ENCODE measurements around the gene BEND5.

Gene BEND5

DNA sequence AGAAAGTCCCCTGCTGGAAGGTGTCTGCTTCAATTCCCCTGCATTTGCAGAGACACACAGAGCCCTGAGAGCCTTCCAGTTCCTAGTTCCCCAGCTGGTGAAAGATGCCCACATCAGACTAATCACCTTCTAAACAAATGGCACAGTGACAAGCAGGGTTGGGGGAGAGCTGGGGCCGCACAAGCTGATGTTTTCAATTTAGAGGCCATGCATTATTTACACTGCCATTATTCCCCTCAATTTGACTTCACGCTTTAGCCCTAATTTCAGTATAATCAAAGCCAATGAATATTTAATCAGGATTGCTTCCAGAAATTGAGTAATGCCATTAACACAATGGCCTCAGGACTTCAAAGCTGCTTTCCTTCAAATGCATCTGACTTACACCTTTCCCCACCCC, 81.5 kb downstream of the BEND5 start:
- no peaks in the 10 kb centered on the region for H3K36me3 ChIP-seq (ENCODE audit: insufficient read depth, low read length)
- no peak overlapping the region for H2AFZ ChIP-seq (ENCODE audit: low read length, unreplicated experiment)
- no peaks in the 10 kb centered on the region for H3K27me3 ChIP-seq (ENCODE audit: insufficient read depth, low read length)
- no peak overlapping the region for H3K4me3 ChIP-seq (ENCODE audit: low read depth, low read length)
- H3K79me2 ChIP-seq (ENCODE audit: control insufficient read depth, insufficient read depth, low read length, unreplicated experiment) = no peaks in the 10 kb centered on the region
- H3K27ac ChIP-seq (ENCODE audit: low read depth, low read length) = no peak overlapping the region
- no peaks in the 10 kb centered on the region for H3K4me1 ChIP-seq (ENCODE audit: control insufficient read depth, insufficient read depth, low read length, unreplicated experiment)

GRCh38 chr1:48693674-48694320, 82.9 kb downstream of the BEND5 start:
- no peaks in the 10 kb centered on the region for H3K27me3 ChIP-seq (ENCODE audit: insufficient read depth, low read length)

GRCh38 chr1:48693180-48693579, 83.5 kb downstream of the BEND5 start:
- Histone ChIP-seq H3K27ac (ENCODE audit: low read depth, low read length) (no peak overlapping the region), H3K4me1 (ENCODE audit: control insufficient read depth, insufficient read depth, low read length, unreplicated experiment) (no peaks in the 10 kb centered on the region), H2AFZ (ENCODE audit: low read length, unreplicated experiment) (no peak overlapping the region), H3K27me3 (ENCODE audit: insufficient read depth, low read length) (no peaks in the 10 kb centered on the region), H3K79me2 (ENCODE audit: control insufficient read depth, insufficient read depth, low read length, unreplicated experiment) (no peaks in the 10 kb centered on the region), H3K36me3 (ENCODE audit: insufficient read depth, low read length) (no peaks in the 10 kb centered on the region), H3K4me3 (ENCODE audit: low read depth, low read length) (no peak overlapping the region)

More at GRCh38 chr1:48693674-48694320, 82.9 kb downstream of the BEND5 start:
- Histone ChIP-seq H3K79me2 (ENCODE audit: control insufficient read depth, insufficient read depth, low read length, unreplicated experiment) (no peaks in the 10 kb centered on the region), H3K36me3 (ENCODE audit: insufficient read depth, low read length) (no peaks in the 10 kb centered on the region), H3K4me1 (ENCODE audit: control insufficient read depth, insufficient read depth, low read length, unreplicated experiment) (no peaks in the 10 kb centered on the region), H3K27ac (ENCODE audit: low read depth, low read length) (no peak overlapping the region), H3K4me3 (ENCODE audit: low read depth, low read length) (no peak overlapping the region), H2AFZ (ENCODE audit: low read length, unreplicated experiment) (no peak overlapping the region)

DNA sequence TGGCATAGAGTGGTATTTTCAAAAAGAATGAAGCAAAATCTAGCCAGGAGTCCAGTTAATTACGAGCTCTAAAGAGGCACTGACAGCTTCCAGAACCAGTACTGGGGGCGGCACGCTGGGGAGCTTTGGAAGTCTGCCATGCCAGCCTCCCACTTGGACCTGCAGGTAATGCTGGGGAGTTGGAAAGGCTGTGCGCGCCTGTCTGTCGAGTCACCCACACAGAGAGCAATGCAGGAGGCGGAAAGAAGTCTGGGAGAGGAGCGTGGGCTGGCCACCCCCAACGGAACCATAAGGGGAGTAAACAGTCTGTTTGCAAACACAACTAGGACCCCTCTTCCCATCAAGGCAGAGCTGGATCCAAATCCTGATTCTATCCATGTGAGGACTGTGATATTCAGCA, 84.5 kb downstream of the BEND5 start:
- Histone ChIP-seq H3K36me3 (ENCODE audit: insufficient read depth, low read length) (no peaks in the 10 kb centered on the region), H3K27ac (ENCODE audit: low read depth, low read length) (no peak overlapping the region), H3K27me3 (ENCODE audit: insufficient read depth, low read length) (no peaks in the 10 kb centered on the region), H3K4me3 (ENCODE audit: low read depth, low read length) (no peak overlapping the region), H3K4me1 (ENCODE audit: control insufficient read depth, insufficient read depth, low read length, unreplicated experiment) (no peaks in the 10 kb centered on the region), H2AFZ (ENCODE audit: low read length, unreplicated experiment) (no peak overlapping the region), H3K79me2 (ENCODE audit: control insufficient read depth, insufficient read depth, low read length, unreplicated experiment) (no peaks in the 10 kb centered on the region)

DNA sequence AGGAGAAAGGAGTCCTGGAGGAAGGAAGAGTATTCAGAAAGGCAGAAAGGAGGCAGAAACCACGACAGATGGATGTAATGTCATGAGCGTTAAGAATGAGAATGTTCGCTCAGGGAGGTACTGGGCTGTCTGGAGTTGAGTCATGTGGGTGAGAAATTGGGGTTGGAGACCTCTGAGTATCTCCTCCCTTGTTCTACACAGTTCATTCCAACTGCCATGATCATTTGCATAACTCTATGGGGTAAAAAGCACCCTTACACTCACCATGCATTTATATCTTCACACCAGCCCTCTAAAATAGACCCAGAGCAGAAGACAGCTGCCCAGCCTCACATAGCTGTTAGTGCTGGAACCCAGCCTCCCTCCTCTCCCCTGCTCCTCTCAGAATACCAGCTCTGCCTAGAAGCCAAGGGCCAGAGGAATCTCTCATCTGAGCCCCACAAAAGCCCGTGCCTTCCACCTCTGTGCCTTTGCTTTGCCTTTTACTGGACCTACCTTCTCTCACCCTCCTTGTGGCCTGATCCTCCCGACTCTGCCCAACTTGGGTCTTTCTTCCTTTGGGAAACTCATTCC, 85.2 kb downstream of the BEND5 start:
- Histone ChIP-seq H3K4me1 (ENCODE audit: control insufficient read depth, insufficient read depth, low read length, unreplicated experiment) (no peaks in the 10 kb centered on the region), H2AFZ (ENCODE audit: low read length, unreplicated experiment) (no peak overlapping the region), H3K27me3 (ENCODE audit: insufficient read depth, low read length) (no peaks in the 10 kb centered on the region), H3K4me3 (ENCODE audit: low read depth, low read length) (no peak overlapping the region), H3K27ac (ENCODE audit: low read depth, low read length) (no peak overlapping the region), H3K36me3 (ENCODE audit: insufficient read depth, low read length) (no peaks in the 10 kb centered on the region), H3K79me2 (ENCODE audit: control insufficient read depth, insufficient read depth, low read length, unreplicated experiment) (no peaks in the 10 kb centered on the region)

GRCh38 chr1:48688102-48688760, 88.5 kb downstream of the BEND5 start:
- no peaks in the 10 kb centered on the region for H3K27me3 ChIP-seq (ENCODE audit: insufficient read depth, low read length)
- no peaks in the 10 kb centered on the region for H3K79me2 ChIP-seq (ENCODE audit: control insufficient read depth, insufficient read depth, low read length, unreplicated experiment)
- H3K4me3 ChIP-seq (ENCODE audit: low read depth, low read length) = no peak overlapping the region
- no peak overlapping the region for H2AFZ ChIP-seq (ENCODE audit: low read length, unreplicated experiment)
- H3K36me3 ChIP-seq (ENCODE audit: insufficient read depth, low read length) = no peaks in the 10 kb centered on the region
- no peak overlapping the region for H3K27ac ChIP-seq (ENCODE audit: low read depth, low read length)
- no peaks in the 10 kb centered on the region for H3K4me1 ChIP-seq (ENCODE audit: control insufficient read depth, insufficient read depth, low read length, unreplicated experiment)

DNA sequence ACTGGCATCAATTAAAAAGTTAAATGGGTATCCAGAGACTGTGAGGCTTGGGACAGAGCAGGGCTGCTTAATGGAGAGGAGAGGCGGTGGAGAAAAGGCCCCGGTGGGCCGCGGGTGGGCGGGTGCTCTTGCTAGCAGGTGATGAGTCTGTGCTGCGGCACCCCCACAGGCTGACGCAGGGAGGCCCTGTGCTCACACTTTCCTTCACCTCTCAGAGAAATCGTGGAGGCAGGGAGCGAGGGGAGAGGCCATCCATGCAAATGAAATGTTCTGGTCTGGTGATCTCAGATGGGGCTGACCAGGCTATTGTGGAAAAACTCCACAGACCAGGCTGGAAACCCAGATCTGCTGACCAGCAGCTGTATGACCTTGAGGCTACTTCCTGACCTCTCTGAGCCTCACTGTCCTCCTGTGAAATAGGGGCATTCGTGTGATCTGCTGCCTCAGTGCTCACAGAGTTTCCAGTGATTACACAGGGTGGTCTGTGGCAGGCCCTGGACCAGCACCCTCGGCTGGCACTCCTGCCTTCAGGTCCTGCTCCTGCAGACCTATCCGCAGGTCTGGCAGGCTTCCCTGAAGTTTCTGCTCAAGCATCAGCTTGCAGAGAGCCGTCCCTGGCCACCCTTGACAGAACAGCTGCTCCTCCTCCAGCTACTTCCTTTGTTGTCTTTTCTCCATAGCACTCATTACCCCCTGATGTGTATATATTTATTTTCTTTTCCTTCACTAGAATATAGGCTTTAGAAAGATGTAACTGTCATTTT, 89.2 kb downstream of the BEND5 start:
- Histone ChIP-seq H3K27me3 (ENCODE audit: insufficient read depth, low read length) (no peaks in the 10 kb centered on the region), H3K4me3 (ENCODE audit: low read depth, low read length) (no peak overlapping the region), H3K79me2 (ENCODE audit: control insufficient read depth, insufficient read depth, low read length, unreplicated experiment) (no peaks in the 10 kb centered on the region), H3K27ac (ENCODE audit: low read depth, low read length) (no peak overlapping the region), H3K36me3 (ENCODE audit: insufficient read depth, low read length) (no peaks in the 10 kb centered on the region), H2AFZ (ENCODE audit: low read length, unreplicated experiment) (no peak overlapping the region), H3K4me1 (ENCODE audit: control insufficient read depth, insufficient read depth, low read length, unreplicated experiment) (no peaks in the 10 kb centered on the region)

DNA sequence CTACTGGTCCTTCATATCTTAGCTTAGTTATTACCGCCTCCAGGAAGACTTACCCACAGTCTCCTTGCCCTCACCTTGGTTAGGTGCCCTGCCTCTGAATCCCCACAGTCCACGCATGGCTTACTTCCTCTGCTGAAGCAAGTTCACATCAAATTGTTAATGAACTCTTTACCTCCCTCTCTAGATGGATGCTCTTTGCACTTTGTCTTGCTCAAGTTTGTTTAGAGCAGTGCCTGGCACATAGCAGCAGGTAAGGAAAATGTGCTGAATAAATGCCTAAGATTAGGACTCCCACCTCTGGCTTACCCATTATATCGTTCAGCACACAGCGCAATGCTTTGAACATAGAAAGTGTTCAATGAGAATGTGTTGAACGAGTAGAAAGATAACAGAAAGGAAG, 90.5 kb downstream of the BEND5 start:
- H3K27ac ChIP-seq (ENCODE audit: low read depth, low read length) = no peak overlapping the region
- H3K27me3 ChIP-seq (ENCODE audit: insufficient read depth, low read length) = no peaks in the 10 kb centered on the region
- no peak overlapping the region for H3K4me3 ChIP-seq (ENCODE audit: low read depth, low read length)
- H3K4me1 ChIP-seq (ENCODE audit: control insufficient read depth, insufficient read depth, low read length, unreplicated experiment) = no peaks in the 10 kb centered on the region
- H3K79me2 ChIP-seq (ENCODE audit: control insufficient read depth, insufficient read depth, low read length, unreplicated experiment) = no peaks in the 10 kb centered on the region
- H2AFZ ChIP-seq (ENCODE audit: low read length, unreplicated experiment) = no peak overlapping the region
- no peaks in the 10 kb centered on the region for H3K36me3 ChIP-seq (ENCODE audit: insufficient read depth, low read length)

DNA sequence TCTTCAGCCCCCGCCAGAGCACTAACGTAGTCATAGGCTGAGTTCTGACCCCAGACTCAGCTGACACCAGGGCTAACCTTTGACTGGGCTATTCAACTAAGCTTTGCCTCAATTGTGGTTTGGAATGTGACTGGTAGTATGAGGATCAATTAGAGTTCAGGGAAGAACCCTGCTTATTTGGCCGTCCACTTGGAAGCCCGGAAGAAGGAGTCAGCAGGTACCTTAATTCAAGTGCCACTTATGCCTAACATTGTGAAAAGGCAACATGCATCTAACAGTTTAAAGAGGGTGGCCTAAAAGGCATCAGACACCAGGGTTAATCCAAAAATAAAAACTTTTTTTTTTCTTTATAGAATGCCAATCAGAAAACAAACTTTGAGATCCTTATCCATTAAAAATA, 92.3 kb downstream of the BEND5 start:
- Histone ChIP-seq H3K27me3 (ENCODE audit: insufficient read depth, low read length) (no peaks in the 10 kb centered on the region), H3K4me3 (ENCODE audit: low read depth, low read length) (no peak overlapping the region), H3K79me2 (ENCODE audit: control insufficient read depth, insufficient read depth, low read length, unreplicated experiment) (no peaks in the 10 kb centered on the region), H2AFZ (ENCODE audit: low read length, unreplicated experiment) (no peak overlapping the region), H3K27ac (ENCODE audit: low read depth, low read length) (no peak overlapping the region), H3K4me1 (ENCODE audit: control insufficient read depth, insufficient read depth, low read length, unreplicated experiment) (no peaks in the 10 kb centered on the region), H3K36me3 (ENCODE audit: insufficient read depth, low read length) (no peaks in the 10 kb centered on the region)

- Histone ChIP-seq H3K27me3 (ENCODE audit: insufficient read depth, low read length) (no peaks in the 10 kb centered on the region), H3K4me1 (ENCODE audit: control insufficient read depth, insufficient read depth, low read length, unreplicated experiment) (no peaks in the 10 kb centered on the region), H3K27ac (ENCODE audit: low read depth, low read length) (no peak overlapping the region), H3K79me2 (ENCODE audit: control insufficient read depth, insufficient read depth, low read length, unreplicated experiment) (no peaks in the 10 kb centered on the region), H2AFZ (ENCODE audit: low read length, unreplicated experiment) (no peak overlapping the region), H3K4me3 (ENCODE audit: low read depth, low read length) (no peak overlapping the region), H3K36me3 (ENCODE audit: insufficient read depth, low read length) (no peaks in the 10 kb centered on the region)
Measured at GRCh38 chr1:48683839-48684238, 92.9 kb downstream of the BEND5 start.
